Stimulated activated CD4-positive, alpha-beta T cell treated with anti-CD3 and anti-CD28 coated beads, Interleukin-4, amount 100 ng/mL, for 24 hours (primary cell): Measurements from ENCODE around the gene SNRNP200.

ENCODE experiments used
- DNase-seq: peaks from one replicate; pipeline ENCODE4 v3.0.0-alpha.2; 2020

SNRNP200 gene

DNA sequence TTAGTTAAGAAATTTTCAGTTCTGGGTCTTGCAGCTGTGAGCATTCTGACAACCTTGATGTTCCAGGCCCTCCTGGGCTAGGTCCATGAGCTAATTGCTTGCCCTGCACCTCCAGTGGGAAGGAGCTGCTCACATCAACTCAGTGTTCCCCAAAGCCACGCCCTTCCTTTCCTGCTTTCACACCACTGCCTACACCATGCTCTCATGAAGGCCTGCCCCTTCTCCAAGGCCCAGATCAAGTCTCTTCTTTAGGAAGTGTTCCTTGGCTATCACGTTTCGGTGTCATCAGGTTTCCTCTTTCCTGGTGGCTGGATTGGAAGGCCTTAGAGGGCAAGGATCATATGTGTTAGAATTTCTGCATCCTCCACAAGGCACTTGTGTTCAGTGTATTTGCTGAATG, 58.3 kb downstream of the SNRNP200 start:
- DNase-seq, result no peak

- no peak for DNase-seq
Measured at GRCh38 chr2:96245609-96246390, 59.5 kb downstream of the SNRNP200 start.

DNA sequence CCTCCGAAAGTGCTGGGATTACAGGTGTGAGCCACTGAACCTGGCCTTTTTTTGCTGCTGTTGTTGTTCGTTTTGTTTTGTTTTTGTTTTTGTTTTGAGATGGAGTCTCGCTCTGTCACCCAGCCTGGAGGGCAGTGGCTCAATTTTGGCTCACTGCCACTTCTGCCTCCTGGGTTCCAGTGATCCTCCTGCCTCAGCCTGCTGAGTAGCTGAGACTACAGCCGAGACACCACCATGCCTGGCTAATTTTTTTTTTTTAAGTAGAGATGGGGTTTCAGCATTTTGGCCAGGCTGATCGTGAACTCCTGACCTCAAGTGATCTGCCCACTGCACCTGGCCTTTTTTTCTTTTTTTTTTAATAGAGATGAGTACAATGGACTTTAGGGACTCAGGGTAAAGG, 61.5 kb downstream of the SNRNP200 start:
- no peak for DNase-seq

GRCh38 chr2:96241900-96242611, 63.3 kb downstream of the SNRNP200 start:
- DNase-seq, result peak; percentile 62

- no peak for DNase-seq
Measured at GRCh38 chr2:96241227-96241626, 64.1 kb downstream of the SNRNP200 start.

- no peak for DNase-seq
Measured at GRCh38 chr2:96240341-96241038, 64.9 kb downstream of the SNRNP200 start.

- DNase-seq, result no peak
Measured at GRCh38 chr2:96239745-96240264, 65.5 kb downstream of the SNRNP200 start.

GRCh38 chr2:96239091-96239490, 66.3 kb downstream of the SNRNP200 start:
- DNase-seq, result no peak

GRCh38 chr2:96238266-96238665, 67.1 kb downstream of the SNRNP200 start:
- no peak for DNase-seq

- DNase-seq, result no peak
Measured at GRCh38 chr2:96236882-96237281, 68.5 kb downstream of the SNRNP200 start.

DNA sequence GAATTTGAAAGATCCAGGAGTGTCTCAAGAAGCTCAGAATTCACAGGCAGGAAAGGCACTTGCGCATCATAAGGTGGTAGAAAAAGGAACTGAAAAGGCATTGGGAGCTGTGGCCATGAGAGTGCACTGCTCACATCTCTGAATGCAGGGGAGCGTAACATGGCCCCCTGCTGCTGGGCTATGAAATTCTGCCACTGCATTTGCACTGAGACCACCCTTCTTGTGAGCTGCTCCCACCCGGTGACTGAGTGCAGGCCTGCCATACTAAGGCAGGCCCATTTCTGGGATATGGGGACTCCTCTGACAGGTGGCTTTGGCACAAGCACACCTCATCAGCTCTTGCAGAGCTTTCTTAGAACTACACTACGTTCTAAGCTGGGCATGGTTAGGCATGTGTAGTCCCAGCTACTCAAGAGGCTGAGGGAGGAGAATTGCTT, 71.4 kb downstream of the SNRNP200 start:
- no peak for DNase-seq

DNA sequence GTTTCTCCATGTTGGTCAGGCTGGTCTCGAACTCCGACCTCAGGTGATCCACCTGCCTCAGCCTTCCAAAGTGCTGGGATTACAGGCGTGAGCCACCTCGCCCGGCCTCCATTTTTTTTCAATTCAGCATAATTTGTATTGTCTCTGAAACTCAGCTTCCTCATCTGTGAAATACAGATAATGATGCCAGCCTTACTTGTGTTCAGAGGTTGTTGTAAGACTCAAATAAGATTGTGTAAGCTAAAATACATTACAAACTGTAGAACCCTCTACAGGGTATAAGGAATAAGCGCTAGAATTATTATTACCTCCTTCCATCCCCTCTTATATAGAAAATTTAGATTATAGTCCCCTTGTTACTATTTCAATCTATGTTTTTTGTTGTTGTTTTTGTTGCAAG, 71.9 kb downstream of the SNRNP200 start:
- DNase-seq, result no peak

- DNase-seq, result no peak
Measured at GRCh38 chr2:96231316-96231715, 74.0 kb downstream of the SNRNP200 start.

GRCh38 chr2:96225016-96225533, 80.3 kb downstream of the SNRNP200 start:
- DNase-seq, result no peak
